ENCODE results near the gene AZU1.
"Not testable (repeated sequence)": the region's sequence is repeated elsewhere in the genome, so short reads cannot be mapped to it uniquely, and the experiment has no call there.

Gene AZU1

GRCh38 chr19:831407-832369 lies 4.1 kb downstream of the AZU1 start:
- DNase-seq, result no peak

- DNase-seq, result no peak
Observed at GRCh38 chr19:834216-834615, 6.6 kb downstream of the AZU1 start.

GRCh38 chr19:835210-835810 lies 7.7 kb downstream of the AZU1 start:
- no peak for DNase-seq

GRCh38 chr19:840519-841206 lies 13.0 kb downstream of the AZU1 start, which contains the start of gene PRTN3:
Gene PRTN3, plus strand, starts transcription at chr19:840999. Its CDS starts 10 bp downstream, at chr19:841009.
- no peak for DNase-seq

GRCh38 chr19:842802-843179 lies 15.2 kb downstream of the AZU1 start:
- DNase-seq, result not testable (repeated sequence)

GRCh38 chr19:843180-843835 lies 15.7 kb downstream of the AZU1 start:
- DNase-seq, result peak in 2 of 3 experiments; percentile 76 to 84

- DNase-seq, result peak in 1 of 3 experiments; percentile 51
Observed at GRCh38 chr19:843836-844545, 16.4 kb downstream of the AZU1 start.

GRCh38 chr19:844546-844971 lies 16.9 kb downstream of the AZU1 start:
- DNase-seq, result peak in 2 of 3 experiments; percentile 44 to 54

GRCh38 chr19:845707-846521 lies 18.3 kb downstream of the AZU1 start:
- DNase-seq, result no peak

GRCh38 chr19:848386-848921 lies 20.8 kb downstream of the AZU1 start:
- DNase-seq, result no peak

GRCh38 chr19:849195-849594 lies 21.6 kb downstream of the AZU1 start:
- not testable (repeated sequence) for DNase-seq

- DNase-seq, result peak in 2 of 3 experiments; percentile 90 to 96
Observed at GRCh38 chr19:850221-850978, 22.8 kb downstream of the AZU1 start.

- no peak for DNase-seq
Observed at GRCh38 chr19:850979-851335, 23.3 kb downstream of the AZU1 start.

- DNase-seq, result no peak
Observed at GRCh38 chr19:852136-853013, 24.7 kb downstream of the AZU1 start, which contains the start of gene ELANE. Gene ELANE, plus strand, starts transcription at chr19:852303. Its CDS starts 26 bp downstream, at chr19:852329.

GRCh38 chr19:853014-853585 lies 25.5 kb downstream of the AZU1 start:
- no peak for DNase-seq

- DNase-seq, result not testable (repeated sequence)
Observed at GRCh38 chr19:853614-854220, 26.1 kb downstream of the AZU1 start.

GRCh38 chr19:854549-854948 lies 26.9 kb downstream of the AZU1 start:
- DNase-seq, result no peak

- no peak for DNase-seq
Observed at GRCh38 chr19:855142-855541, 27.5 kb downstream of the AZU1 start.
